ENCODE results near the gene RIPOR3. TPM values are rescaled to one million over a fixed set of nuclear protein-coding genes. Genes with fewer than 3 reads are reported as not detected.
"Not testable (repeated sequence)": the region's sequence is repeated elsewhere in the genome, so short reads cannot be mapped to it uniquely, and the experiment has no call there.

The RIPOR3 gene
- polyA plus RNA-seq, 2 of the 4 experiments (the other 2 are of a cell fraction), result 0.03 to 0.06 TPM

DNA sequence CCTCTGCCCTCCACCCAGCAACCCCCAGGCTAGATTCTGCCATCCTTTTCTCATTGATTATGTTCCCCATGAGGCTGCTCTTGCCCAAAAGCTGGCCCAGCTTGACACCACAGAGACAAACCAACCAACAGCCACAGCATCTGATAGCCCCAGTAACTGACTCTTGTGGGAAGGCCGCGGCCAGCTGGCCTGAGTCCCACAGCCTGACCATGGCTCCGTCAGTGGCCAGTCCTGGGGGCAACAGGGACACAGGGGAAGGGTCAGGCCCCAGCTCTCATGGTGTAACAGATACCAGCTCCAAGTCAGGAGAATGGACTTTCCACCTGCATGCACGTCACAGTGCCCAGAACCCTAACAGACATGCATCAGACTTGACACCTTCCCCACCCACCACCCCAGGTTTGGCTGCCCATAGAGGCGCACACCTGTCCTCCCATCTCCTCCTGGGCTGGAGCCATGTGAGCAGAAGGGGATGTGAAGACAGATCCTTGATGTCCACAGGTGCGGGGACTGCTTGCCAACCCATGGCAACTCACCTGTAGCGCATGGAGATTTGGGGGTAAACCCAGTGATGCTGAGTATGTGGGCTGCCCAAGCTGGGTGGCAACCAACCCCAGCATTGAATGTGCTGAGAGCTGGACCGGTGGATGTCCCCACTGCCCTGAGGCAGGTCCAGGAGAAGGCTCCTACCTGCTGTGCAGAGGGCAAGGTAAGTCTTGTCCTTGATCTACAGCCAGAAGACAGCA lies 18.8 kb downstream of the RIPOR3 start:
- Histone ChIP-seq H3K4me2 (no peak overlapping the region), H3K9me3 (no peaks in the 10 kb centered on the region), H3K27ac (peak overlapping the region in 1 of 2 experiments; percentile 57; a peak in 3 of 6 replicates), H3K4me3 (no peak overlapping the region), H3K4me1 (peaks cover 29% of the 10 kb centered on the region)
- 93% methylated on average over 7 of the region's 8 CpGs for WGBS (ENCODE audit: missing lambda C conversion rate)
- no peak for ATAC-seq
- ChIA-PET POLR2A (no interaction called here), CTCF (interaction anchor here (0.5 to 3.0 kb wide), 10 partner anchors 9 to 118 kb away, joined by 3 to 15 read pairs (median 4); no protein-coding TSS in a partner anchor)
- TF ChIP-seq, protein P1, sequence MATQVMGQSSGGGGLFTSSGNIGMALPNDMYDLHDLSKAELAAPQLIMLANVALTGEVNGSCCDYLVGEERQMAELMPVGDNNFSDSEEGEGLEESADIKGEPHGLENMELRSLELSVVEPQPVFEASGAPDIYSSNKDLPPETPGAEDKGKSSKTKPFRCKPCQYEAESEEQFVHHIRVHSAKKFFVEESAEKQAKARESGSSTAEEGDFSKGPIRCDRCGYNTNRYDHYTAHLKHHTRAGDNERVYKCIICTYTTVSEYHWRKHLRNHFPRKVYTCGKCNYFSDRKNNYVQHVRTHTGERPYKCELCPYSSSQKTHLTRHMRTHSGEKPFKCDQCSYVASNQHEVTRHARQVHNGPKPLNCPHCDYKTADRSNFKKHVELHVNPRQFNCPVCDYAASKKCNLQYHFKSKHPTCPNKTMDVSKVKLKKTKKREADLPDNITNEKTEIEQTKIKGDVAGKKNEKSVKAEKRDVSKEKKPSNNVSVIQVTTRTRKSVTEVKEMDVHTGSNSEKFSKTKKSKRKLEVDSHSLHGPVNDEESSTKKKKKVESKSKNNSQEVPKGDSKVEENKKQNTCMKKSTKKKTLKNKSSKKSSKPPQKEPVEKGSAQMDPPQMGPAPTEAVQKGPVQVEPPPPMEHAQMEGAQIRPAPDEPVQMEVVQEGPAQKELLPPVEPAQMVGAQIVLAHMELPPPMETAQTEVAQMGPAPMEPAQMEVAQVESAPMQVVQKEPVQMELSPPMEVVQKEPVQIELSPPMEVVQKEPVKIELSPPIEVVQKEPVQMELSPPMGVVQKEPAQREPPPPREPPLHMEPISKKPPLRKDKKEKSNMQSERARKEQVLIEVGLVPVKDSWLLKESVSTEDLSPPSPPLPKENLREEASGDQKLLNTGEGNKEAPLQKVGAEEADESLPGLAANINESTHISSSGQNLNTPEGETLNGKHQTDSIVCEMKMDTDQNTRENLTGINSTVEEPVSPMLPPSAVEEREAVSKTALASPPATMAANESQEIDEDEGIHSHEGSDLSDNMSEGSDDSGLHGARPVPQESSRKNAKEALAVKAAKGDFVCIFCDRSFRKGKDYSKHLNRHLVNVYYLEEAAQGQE (IDR thresholded peaks at IDR 0.05), result no peak
- TF ChIP-seq, protein P2, sequence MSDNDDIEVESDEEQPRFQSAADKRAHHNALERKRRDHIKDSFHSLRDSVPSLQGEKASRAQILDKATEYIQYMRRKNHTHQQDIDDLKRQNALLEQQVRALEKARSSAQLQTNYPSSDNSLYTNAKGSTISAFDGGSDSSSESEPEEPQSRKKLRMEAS (IDR thresholded peaks at IDR 0.05), result no peak
- TF ChIP-seq CHD2 (IDR thresholded peaks at IDR 0.05; ENCODE audit: low read length, partially characterized antibody) (no peak), HOXB13 (CRISPR knock-in tag; IDR thresholded peaks at IDR 0.05; ENCODE audit: low read depth) (no peak), TFCP2L1 (CRISPR knock-in tag; IDR thresholded peaks at IDR 0.05) (no peak), RFX5 (IDR thresholded peaks at IDR 0.05) (no peak), RAD21 (conservative IDR thresholded peaks at IDR 0.05 in 1 of 2, IDR thresholded peaks at IDR 0.05 in 1 of 2) (no peak), TP53 (CRISPR knock-in tag; IDR thresholded peaks at IDR 0.05) (no peak), JUNB (IDR thresholded peaks at IDR 0.05) (no peak)
- no peak for DNase-seq (ENCODE audit: low read depth in 1 of 2, low spot score in 1 of 2)
- no peak for FAIRE-seq

DNA sequence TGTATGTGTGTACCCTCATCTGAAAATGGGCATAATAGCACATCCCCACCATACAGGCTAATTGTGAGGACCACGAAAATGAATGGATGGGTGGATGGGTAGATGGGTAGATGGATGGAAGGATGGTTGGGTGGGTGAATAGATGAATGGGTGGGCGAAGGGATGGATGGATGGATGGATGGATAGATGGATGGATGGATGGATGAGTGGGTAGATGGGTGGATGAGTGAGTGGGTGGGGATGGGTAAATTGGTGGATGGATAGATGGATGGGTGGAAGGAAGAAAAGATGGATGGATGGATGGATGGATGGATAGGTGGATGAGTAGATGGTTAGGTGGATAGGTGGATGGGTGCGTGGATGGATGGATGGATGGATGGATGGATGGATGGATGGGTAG lies 19.7 kb downstream of the RIPOR3 start:
- FAIRE-seq (no peak), ATAC-seq (no peak), DNase-seq (ENCODE audit: low read depth in 1 of 2, low spot score in 1 of 2) (no peak)
- CTCF ChIA-PET, result interaction anchor here (0.9 to 3.1 kb wide), 10 partner anchors 8 to 119 kb away, joined by 3 to 15 read pairs (median 4); no protein-coding TSS in a partner anchor
- POLR2A ChIA-PET, result no interaction called here
- H3K4me2 ChIP-seq, result no peak overlapping the region
- no peaks in the 10 kb centered on the region for H3K9me3 ChIP-seq
- 90% methylated on average over 3 of the region's 3 CpGs for WGBS (ENCODE audit: missing lambda C conversion rate)
- H3K27ac ChIP-seq, result peak overlapping the region; percentile 77 to 88; a peak in 5 of 6 replicates
- TF ChIP-seq EHMT2 (IDR thresholded peaks at IDR 0.05; ENCODE audit: low read depth) (no peak), TFCP2L1 (CRISPR knock-in tag; IDR thresholded peaks at IDR 0.05) (no peak), RFX5 (IDR thresholded peaks at IDR 0.05) (no peak), HDAC2 (IDR thresholded peaks at IDR 0.05) (no peak), HEYL (CRISPR knock-in tag; IDR thresholded peaks at IDR 0.05) (no peak), TP53 (CRISPR knock-in tag; IDR thresholded peaks at IDR 0.05) (no peak), JUN (IDR thresholded peaks at IDR 0.05) (no peak)
- TF ChIP-seq, protein P3, sequence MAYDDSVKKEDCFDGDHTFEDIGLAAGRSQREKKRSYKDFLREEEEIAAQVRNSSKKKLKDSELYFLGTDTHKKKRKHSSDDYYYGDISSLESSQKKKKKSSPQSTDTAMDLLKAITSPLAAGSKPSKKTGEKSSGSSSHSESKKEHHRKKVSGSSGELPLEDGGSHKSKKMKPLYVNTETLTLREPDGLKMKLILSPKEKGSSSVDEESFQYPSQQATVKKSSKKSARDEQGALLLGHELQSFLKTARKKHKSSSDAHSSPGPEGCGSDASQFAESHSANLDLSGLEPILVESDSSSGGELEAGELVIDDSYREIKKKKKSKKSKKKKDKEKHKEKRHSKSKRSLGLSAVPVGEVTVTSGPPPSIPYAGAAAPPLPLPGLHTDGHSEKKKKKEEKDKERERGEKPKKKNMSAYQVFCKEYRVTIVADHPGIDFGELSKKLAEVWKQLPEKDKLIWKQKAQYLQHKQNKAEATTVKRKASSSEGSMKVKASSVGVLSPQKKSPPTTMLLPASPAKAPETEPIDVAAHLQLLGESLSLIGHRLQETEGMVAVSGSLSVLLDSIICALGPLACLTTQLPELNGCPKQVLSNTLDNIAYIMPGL (CRISPR knock-in tag; IDR thresholded peaks at IDR 0.05; ENCODE audit: borderline replicate concordance), result no peak
- TF ChIP-seq, protein P4, sequence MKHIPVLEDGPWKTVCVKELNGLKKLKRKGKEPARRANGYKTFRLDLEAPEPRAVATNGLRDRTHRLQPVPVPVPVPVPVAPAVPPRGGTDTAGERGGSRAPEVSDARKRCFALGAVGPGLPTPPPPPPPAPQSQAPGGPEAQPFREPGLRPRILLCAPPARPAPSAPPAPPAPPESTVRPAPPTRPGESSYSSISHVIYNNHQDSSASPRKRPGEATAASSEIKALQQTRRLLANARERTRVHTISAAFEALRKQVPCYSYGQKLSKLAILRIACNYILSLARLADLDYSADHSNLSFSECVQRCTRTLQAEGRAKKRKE (CRISPR knock-in tag; IDR thresholded peaks at IDR 0.05; ENCODE audit: low read depth), result no peak
- H3K4me1 ChIP-seq, result peaks cover 34% of the 10 kb centered on the region
- no peak overlapping the region for H3K4me3 ChIP-seq

DNA sequence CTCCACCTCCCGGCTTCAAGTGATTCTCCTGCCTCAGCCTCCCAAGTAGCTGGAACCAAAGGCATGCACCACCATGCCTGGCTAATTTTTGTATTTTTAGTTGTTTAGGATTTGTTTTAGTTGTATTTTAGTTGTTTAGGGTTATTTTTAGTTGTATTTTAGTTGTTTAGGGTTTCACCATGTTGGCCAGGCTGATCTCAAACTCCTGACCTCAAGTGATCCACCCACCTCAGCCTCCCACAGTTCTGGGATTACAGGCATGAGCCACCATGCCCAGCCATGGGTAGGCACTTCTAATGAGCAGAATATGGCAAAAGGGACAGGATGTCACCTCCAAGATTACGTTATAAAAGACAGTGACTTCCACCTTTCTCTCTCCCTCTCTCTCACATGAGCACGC lies 20.3 kb downstream of the RIPOR3 start:
- H3K27ac ChIP-seq, result peak overlapping the region; percentile 77 to 88
- FAIRE-seq; ATAC-seq; H3K9me3 ChIP-seq; POLR2A ChIA-PET; H3K4me3 ChIP-seq; DNase-seq (ENCODE audit: low read depth in 1 of 2, low spot score in 1 of 2): not testable (repeated sequence)
- 65% methylated on average over 3 of the region's 3 CpGs for WGBS (ENCODE audit: missing lambda C conversion rate)
- H3K4me1 ChIP-seq, result peaks cover 35% of the 10 kb centered on the region
- CTCF ChIA-PET, result interaction anchor here (0.6 to 3.1 kb wide), 6 partner anchors 10 to 120 kb away, joined by 3 to 12 read pairs (median 4); no protein-coding TSS in a partner anchor
- peak overlapping the region; percentile 52 for H3K4me2 ChIP-seq
